GM19240 (cell line): ENCODE data around the gene MNAT1.
"Not testable (repeated sequence)": the region's sequence is repeated elsewhere in the genome, so short reads cannot be mapped to it uniquely, and the experiment has no call there.

Experiments used
- DNase-seq: peaks from one replicate; pipeline ENCODE4 v3.0.0; 2011; ENCODE audit warnings: low spot score; ENCODE audit not compliant: insufficient read length

The MNAT1 gene

GRCh38 chr14:60738843-60739508 is 4.4 kb downstream of the MNAT1 start:
- DNase-seq = no peak

GRCh38 chr14:60744566-60744965 is 10.0 kb downstream of the MNAT1 start:
- DNase-seq = no peak

GRCh38 chr14:60753264-60754119 is 18.9 kb downstream of the MNAT1 start:
- DNase-seq = peak; percentile 61

- DNase-seq = no peak
Observed at GRCh38 chr14:60756847-60757246, 22.3 kb downstream of the MNAT1 start.

- DNase-seq = no peak
Observed at GRCh38 chr14:60757567-60758002, 23.0 kb downstream of the MNAT1 start.

- no peak for DNase-seq
Observed at GRCh38 chr14:60758885-60759284, 24.3 kb downstream of the MNAT1 start.

GRCh38 chr14:60760209-60760608 is 25.6 kb downstream of the MNAT1 start:
- no peak for DNase-seq

- no peak for DNase-seq
Observed at GRCh38 chr14:60760644-60761364, 26.2 kb downstream of the MNAT1 start.

- no peak for DNase-seq
Observed at GRCh38 chr14:60768602-60769001, 34.0 kb downstream of the MNAT1 start.

- DNase-seq = no peak
Observed at GRCh38 chr14:60771117-60771516, 36.6 kb downstream of the MNAT1 start.

GRCh38 chr14:60773558-60773957 is 39.0 kb downstream of the MNAT1 start:
- DNase-seq = no peak

GRCh38 chr14:60775296-60775695 is 40.7 kb downstream of the MNAT1 start:
- DNase-seq = no peak

- no peak for DNase-seq
Observed at GRCh38 chr14:60777856-60778578, 43.5 kb downstream of the MNAT1 start.

- not testable (repeated sequence) for DNase-seq
Observed at GRCh38 chr14:60779745-60780514, 45.4 kb downstream of the MNAT1 start.

- not testable (repeated sequence) for DNase-seq
Observed at GRCh38 chr14:60780558-60780957, 46.0 kb downstream of the MNAT1 start.

GRCh38 chr14:60786905-60787304 is 52.3 kb downstream of the MNAT1 start:
- DNase-seq = no peak

GRCh38 chr14:60789656-60790055 is 55.1 kb downstream of the MNAT1 start:
- no peak for DNase-seq

- DNase-seq = no peak
Observed at GRCh38 chr14:60790850-60791249, 56.3 kb downstream of the MNAT1 start.

GRCh38 chr14:60796434-60796833 is 61.9 kb downstream of the MNAT1 start:
- DNase-seq = no peak

GRCh38 chr14:60800409-60800808 is 65.8 kb downstream of the MNAT1 start:
- no peak for DNase-seq

GRCh38 chr14:60803871-60804270 is 69.3 kb downstream of the MNAT1 start:
- no peak for DNase-seq
